ENCODE data around the gene PAPPA2.

Gene PAPPA2

DNA sequence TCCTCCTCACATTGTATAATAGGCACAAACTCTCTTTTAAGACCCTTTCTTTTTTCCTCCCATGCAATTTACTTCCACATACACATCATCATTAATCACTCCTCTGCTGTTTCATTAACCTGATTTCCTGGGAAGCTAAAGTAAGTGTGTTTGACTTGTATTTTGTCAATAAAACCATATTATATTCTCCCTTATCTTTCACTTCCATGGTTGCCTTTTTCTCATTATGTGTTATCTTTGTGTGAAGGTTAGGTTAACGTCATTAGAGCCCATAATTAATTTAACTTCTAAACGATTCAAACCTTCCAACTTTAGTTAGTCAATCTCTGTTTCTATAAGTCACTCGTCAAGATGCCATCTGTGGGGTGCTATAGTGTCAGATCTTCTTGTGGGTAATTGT lies 313.0 kb downstream of the PAPPA2 start:
- DNase-seq = no peak

DNA sequence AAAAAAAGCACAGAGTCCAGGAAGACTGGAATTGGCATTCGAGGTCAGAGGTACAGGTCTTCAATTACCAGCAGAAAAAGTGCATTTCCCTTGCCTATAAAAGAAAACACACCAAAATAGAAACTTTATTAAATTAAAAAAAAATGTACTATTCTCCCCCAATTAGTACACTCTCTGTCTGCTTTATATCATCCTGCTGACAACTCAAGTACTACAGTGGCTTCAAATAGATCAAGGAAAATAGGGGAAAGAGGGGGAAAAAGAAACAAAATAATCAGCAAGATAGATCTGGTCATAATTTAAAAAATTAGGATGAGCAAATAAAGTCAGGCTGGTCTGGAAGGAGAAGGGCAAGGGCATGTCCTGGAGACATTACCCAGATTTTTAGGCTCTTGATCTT lies 315.1 kb downstream of the PAPPA2 start:
- no peak for DNase-seq

DNA sequence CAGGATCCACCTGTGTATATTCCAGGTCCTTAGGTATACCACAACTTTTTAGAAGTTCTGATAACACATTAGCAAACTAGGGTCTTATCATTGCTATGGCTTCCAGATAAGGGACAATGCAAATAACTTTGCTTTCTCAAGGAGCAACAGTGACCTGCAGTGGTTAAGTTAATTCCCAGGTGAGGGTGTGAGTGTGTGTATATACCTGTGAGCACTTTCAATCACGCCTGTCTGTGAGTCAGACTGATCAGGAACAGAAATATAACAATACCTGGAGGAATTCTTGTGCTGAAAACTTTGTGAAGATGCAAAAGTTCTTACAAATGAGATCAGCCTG lies 317.0 kb downstream of the PAPPA2 start:
- no peak for DNase-seq

DNA sequence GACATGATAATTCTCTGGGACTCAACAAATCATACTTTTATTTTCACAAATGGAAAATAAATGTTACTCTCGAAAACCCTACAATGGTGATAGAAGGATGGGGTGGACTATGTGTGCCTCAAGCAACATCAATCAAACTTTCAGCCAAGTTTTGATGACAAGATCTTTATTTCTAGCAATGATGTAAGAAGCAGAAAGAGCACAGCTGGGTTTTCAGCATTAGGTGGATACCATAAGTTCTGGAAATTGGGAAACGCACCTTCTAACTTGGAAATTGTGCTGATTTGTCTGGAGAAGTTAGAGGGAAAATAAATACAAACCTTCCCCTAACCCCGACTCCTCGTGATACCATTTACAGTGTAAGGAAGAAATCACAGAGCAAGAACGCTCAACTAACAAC lies 320.3 kb downstream of the PAPPA2 start:
- DNase-seq = no peak

DNA sequence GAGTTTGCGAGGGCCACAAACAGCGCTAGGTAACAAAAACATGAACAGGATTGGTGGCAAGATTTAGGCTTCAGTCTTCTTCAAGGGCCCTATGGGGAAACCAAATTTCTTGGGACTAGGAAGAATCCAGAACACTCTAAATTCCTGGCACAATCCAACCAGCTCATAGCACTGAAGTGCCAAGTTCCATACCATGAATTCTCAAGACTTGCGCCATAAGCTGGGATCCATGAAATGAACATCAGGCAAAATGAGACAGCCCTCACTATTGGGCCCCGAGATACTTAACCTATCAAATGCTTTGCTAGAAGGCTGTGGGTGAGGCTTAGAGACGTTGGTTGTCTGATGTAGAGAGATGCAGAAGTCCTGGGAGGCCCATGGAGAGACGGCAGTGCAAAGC lies 322.1 kb downstream of the PAPPA2 start:
- DNase-seq = no peak

DNA sequence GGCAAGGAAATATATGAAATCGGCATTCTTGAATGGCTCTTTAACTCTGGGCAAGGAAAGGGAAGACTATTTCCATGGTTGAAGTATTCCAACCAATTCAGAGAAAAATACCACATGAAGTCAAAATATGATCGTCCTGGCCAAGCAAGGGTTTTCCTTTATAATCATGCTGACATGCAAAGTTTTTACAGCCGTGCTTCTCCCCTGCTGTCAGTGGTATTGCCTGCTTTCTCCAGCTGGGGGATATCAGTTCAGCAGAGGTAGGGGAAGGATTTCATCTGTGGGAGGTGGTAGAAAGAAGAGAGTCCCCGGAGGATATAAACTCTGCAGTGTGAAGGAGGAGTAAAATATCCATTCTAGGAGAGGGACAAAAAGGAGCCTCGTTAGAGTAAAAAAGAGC lies 322.8 kb downstream of the PAPPA2 start:
- no peak for DNase-seq

DNA sequence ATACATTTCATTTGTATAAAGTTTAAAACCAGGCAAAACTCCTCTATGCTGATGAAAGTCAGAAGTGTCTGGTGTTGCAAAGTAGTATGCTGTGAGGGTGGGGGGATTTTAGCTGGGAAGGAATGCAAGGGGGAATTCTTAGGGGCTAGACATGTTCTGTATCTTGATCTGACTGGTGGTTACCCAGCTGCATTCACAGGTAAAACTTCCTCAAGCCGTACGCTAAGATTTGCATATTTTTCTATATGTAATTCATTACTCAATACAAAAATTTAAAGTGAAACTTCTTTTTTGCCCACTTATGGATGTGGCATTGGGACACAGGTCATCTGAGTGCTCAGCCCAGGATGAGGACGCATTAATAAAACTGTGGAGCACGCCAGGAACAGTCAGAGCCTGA lies 323.3 kb downstream of the PAPPA2 start:
- no peak for DNase-seq

DNA sequence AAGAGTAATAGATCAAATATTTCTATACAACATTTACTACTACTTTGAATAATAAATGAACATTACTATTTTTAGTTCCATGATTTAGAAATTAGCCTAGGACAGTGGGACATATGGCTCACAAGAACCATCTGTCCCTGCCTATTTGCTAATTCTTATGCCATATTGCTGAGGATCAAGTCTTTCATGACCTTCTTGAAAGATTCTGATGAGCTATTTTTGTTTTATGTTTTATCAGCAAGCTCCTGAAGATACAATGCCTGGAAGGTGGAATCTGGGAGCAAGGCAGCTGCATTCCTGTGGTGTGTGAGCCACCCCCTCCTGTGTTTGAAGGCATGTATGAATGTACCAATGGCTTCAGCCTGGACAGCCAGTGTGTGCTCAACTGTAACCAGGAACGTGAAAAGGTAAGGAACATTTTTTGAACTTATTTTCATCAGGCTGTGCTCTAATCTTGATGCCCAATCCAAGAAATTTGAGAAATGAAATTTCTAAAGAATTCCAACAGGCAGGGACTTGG lies 326.7 kb downstream of the PAPPA2 start:
- no peak for DNase-seq

DNA sequence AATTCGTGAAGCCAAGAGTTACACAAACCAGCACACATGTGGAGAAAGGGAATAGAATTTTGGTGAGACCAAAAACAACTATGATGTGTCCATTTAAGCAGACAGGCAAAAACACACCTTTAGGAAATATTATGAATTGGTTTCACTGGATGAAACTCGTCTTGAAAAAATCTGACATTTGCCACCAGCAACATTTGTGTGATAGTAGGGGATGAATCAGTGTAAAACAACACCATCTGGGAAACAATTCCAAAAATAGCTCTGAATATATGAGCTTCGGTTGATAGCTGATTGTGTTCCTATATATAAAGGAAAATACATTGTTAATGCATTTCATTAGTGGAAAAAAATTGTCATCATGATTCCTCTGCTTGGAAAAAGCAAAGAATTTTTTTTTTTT lies 327.8 kb downstream of the PAPPA2 start:
- DNase-seq = no peak

DNA sequence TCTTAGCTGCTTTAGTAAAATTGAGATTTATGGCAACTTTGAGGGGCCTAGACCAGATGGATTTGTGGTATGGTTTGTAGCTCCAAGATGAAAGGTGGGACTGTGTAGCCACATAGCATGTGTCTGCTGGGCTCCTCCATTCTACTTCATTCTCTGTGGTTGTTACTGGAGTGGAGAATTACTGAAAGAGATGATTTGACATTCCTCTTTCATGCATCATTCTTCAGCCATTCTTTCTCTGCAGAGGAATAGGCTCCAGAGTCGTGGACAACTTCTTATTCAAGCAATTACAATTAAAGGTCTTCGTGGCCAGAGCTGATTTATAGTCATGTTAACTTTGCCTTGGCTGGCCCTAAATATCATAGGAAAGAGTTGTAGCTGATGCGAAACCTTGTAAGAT lies 328.9 kb downstream of the PAPPA2 start:
- DNase-seq = no peak

DNA sequence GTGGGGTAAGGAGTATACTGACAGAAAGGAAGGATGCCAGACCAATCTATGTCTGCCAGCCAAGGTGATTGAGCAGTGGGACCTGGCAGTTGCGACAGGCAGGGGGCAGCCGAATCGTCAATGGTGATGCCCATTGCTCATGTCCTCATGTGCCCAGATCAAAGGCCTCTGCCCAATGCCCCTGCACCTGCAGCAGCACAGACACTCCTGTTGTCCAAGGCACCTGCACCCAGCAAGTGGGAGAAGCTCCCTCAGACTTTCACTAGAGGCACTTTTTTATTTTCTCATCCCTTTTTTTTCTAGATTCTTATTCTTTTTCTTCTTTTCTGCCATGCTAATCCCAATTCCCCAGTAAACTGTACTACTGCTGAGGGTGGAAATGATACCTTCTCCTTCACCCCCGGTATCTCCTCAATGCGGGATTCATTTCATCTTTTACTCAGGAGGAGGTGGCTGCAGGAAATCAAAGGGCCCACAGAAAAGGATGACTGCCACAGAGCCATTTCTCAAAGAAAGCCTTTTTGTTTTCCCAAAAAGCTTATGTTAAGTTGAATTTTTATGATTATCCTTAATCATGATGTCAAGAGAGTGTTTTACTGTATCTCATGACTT lies 332.0 kb downstream of the PAPPA2 start:
- no peak for DNase-seq

DNA sequence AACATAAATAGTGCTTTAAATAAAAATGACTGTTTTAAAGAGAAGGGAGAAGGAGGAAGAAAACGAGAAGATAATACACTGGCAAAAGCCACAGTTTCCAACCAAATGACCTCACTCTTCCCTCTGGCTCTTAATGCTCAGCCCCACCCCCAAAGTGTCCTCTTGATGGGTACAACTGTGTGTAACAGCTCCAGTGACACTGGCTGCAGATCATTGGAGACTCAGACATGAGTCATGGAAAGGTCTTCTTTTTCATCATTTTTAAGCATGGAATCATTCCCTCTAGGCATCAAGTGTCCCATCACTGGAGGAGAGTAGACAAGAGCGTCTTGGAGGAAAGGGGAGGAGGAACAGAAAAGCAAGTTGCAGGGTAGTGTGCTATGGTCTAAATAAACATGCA lies 333.0 kb downstream of the PAPPA2 start:
- DNase-seq = no peak

DNA sequence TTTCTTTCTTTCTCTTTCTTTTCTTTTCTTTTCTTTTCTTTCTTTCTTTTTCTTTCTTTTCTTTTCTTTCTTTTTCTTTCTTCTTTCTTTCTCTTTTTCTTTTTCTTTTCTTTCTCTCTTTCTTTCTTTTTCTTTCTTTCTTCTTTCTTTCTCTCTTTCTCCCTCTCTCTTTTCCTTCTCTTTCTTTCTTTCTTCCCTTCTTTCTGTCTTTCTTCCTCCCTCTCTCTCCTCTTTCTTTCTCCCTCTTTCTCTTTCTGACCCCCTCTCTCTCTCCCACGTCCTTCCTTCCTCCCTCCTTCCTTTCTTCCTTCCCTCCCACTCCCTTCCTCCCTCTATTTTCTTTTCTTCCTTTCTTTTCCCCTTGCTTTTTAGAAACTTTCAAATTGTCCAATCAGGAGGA lies 333.6 kb downstream of the PAPPA2 start:
- DNase-seq = no peak

DNA sequence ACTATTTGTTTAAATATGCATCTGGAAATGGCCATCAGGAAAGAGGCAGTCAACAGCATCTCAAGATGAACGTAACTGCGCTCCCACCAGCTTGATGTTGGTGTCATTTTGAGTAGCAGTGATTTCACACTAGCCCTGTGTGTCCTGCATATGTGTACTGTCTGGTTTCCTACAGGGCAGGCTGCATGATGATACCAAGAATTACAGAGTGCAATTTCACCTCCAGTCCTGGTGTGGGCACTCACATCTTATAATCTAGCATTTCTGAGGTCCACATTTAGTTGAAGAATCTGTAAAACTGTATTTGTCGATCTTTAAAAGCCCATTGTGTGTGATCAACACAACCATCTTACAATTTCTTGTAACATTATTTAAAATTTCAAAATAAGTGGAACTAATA lies 336.4 kb downstream of the PAPPA2 start:
- DNase-seq = no peak

DNA sequence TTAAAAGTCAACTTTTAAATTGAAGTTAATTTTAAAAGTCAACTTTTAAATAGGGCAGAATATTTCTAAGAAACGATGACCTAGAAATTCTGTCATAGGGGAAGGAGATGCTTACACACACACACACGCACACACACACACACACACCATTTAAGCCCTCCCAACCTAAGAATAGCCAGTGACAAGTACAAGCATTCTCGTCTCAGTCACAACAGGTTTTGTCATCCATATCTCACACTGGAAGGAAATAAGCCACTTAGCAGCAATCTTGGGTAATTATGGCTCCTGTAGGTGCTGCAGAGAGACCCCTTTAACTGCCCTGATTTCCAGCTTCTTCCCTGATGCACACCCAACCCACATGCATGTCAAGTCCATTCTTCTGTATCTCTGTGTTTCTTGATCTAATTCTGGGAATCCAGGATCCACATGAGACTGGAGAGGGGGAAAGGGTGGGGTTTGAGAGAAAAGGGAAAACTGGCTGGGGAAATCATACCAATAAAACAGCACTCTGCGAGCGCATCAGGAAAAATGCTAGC lies 338.1 kb downstream of the PAPPA2 start:
- DNase-seq = no peak

DNA sequence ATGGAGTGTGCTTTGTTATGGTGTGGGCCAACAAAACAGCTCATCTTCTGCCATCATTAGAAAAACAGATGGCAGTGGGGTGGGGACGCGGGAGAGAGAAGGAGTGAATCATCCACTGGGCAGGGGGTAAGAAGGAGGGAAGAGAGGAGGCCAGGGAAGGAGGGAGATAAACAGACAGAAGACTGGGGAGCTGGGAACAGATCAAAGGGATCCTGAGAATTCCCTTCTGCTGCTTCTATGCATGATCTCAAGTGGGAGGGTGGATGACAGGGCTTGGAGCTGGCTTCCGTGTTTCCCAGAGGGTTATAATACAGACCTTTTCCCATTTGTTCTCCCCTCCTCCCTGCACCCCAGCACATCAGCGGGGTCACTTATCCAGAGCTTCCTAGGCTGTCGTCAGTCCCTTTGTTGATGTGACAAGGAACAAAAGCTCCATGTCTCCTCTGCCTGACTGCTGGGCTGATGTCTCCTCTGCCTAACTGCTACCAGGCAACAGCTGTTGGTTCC lies 338.6 kb downstream of the PAPPA2 start:
- no peak for DNase-seq

DNA sequence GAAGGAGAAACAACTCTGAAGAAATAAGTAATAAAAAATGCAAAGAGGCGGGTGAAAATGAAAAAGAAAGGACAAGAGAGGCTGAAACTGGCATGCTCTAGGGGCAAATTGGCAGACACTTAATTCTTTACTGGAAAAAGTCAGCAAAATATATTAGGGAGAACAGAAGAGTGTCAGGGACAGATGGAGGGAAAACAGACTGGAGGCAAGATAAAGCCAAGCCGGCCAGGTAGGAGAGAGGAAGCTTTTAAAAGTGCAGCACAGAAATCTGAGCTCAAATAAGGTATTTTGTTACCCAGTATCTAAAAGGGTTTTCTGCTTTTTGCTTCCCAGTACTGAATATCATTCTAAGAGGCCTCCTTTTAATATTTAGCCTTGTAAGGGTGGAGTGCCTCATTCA lies 339.3 kb downstream of the PAPPA2 start:
- DNase-seq = no peak

DNA sequence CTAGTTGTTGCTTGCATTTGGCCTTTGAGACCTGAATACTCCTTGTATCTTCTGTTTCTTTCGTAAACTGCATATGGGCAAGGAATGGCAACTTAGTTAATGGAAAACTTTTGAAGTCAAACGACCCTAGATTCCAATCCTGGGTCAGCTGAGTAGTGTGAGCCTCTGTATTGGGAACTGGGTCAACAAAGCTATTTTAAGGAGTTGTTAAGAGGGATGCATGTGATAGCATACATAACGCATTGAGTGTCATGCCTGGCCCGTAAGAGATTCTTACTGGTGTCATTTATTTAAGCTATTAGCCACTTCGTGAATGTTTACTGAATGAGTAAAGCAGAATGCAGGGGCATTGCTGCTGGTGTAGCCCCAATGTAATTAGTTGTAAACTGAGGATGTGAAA lies 340.1 kb downstream of the PAPPA2 start:
- no peak for DNase-seq

DNA sequence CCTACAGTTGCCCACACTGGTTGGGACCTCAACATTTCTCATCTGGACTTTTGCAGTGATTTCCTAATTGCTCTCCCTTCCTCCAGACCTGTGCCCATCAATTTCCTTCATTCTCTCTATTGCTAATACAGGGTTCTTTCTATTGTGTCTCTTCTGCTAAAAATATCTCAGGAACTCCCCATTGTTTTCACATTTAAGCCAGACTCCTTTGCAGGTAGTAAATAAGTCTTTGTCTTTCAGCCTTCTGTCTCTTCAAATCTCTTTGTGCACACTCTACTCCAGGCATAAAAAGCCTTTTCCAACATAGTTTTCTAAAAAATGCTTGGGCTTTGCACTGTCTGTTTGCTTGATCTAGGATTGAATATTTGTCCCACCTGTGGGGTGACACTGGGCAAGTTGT lies 340.6 kb downstream of the PAPPA2 start:
- DNase-seq = no peak

DNA sequence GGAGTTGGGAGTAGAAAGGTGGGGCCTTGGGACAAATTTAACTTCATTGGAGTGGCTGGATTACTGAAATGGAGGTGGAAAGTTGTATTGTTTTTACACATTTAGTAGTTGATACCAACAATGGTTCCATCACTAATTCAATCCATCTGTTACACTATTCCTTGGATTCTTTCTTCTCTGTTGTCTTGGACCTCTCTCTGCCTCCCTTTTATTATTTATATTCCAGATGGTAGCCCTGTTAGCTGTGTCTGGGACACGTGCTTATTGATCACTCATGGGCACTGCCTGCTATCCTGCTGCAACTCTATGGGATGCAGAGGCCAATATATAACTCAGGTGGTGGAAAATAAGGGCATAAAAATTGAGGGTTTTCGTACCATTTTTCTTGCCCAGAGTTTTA lies 346.3 kb downstream of the PAPPA2 start:
- DNase-seq = no peak

DNA sequence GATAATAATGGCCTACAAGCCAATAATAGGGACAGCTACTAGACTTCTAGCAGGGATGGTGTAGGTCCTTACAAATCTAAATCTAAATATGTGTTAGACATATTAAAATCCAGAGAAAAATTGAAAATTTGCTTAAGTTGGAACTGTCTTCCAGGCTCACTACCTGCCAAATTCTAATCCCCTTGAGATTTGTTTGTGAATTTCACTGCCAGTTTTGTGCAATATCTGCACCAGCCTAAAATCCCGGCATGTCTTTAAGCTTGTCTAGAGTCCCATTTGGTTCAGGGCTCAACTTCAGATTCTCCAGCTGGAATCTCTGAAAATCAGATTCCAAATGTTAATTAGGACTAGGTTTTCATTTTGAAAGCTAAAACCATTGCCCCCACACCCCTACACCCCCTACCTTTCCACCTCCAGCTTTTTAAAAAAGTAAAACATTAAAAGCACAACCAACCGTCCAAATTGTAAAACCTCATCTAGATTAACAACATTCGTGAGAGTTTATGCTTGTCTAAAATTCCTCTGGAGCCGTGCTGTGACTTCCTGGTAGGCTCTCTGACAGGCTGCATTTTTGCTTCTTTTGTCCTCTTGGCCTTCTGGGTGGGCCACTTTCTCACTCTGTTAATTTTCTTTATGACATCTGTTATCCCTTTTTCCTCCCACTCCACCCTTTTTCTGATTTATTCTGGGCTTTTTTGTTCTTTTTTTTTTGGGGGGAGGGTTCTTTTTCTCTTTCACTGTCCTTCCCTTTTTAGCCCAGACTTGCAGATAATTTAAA lies 348.7 kb downstream of the PAPPA2 start:
- DNase-seq = no peak

DNA sequence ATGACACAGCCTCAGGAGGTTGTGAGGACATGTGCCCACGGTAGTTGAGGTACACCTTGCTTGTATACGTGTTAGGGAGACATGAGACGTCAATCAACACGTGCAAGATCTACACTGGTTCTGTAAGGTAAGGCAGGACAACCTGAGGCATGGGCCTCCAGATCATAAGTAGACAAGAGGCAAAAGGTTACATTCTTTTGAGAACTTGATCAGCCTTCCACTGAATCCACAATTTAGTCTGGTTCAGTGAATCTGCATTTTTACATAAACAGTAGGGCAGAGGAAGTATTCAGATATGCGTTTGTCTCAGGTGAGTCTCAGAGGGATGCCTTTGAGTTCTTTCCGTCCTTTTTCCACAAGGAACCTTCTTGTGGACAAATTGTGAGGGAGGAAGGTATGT lies 352.6 kb downstream of the PAPPA2 start:
- no peak for DNase-seq

DNA sequence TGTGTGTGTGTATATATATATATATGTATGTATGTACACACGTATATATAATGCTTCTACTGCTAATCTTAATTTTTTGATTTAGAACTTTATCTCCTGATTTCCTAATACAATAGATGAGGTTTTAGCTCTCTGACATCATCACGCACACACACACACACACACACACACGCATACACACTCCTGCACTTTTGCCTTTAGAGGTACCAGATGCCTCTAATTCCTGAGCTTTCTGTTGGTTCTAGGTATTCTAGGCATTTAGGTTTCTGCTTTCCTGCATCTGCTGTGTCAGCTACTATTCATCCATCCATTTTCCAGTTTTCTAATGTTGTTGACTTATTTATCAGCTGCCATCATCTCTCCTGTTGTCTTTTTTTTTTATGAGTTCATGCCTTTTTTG lies 353.3 kb downstream of the PAPPA2 start:
- no peak for DNase-seq

DNA sequence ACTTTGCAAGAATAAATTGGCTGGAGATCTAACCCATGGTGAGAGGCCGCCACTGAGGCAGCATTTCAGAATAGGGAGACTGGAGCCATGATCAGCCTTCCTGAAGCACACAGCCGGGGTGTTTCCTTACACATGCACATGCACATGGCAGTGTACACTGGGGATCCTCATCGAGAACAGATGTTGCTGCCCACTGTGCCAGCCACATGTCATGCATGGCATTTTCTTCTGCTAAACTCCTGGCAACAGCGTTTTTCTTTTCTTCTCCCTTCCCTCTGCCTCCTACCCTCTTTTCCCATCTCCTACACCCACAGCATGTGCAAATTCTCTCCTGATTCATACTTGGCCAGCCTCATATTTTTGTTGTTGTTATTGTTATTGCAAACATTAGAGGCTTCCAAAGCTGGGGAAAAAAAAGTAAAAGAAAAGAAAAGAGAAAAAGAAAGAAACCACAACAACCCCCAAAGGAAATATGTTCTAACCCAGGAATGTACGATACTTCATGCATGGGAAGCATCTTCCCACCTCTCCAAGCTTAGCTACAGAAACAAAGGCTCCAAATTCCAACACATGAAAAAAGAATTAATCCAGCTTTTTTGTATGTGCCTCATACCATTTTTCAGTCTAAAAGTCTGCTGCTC lies 357.5 kb downstream of the PAPPA2 start:
- no peak for DNase-seq

Data from activated effector memory CD4-positive, alpha-beta T cell treated with anti-CD3 and anti-CD28 coated beads, Interleukin-2, amount 50 U/mL, for 16 hours (primary cell).